Loucy (cell line): ENCODE measurements around the gene LGALS9C.
"Not testable (repeated sequence)": the region's sequence is repeated elsewhere in the genome, so short reads cannot be mapped to it uniquely, and the experiment has no call there.

Experiments
- CTCF ChIP-seq: fragments of 200-600 bp; sonication (generic); conservative IDR thresholded peaks from 2 replicates; pipeline ENCODE4 v1.5.1; 2014; ENCODE audit warnings: mild to moderate bottlenecking, antibody characterized with exemption, low read length
- EZH2phosphoT487 ChIP-seq: fragments of 200-600 bp; IDR thresholded peaks from 2 replicates; pipeline ENCODE4 v1.6.1; 2018; ENCODE audit warnings: antibody characterized with exemption, mild to moderate bottlenecking, moderate library complexity, borderline replicate concordance

GRCh38 chr17:18448311-18448710 is 28.3 kb upstream of the LGALS9C start:
- TF ChIP-seq CTCF, EZH2phosphoT487: not testable (repeated sequence)
